HepG2 (cell line): ENCODE measurements around the gene INSIG1. TPM values are rescaled to one million over a fixed set of nuclear protein-coding genes. Genes with fewer than 3 reads are reported as not detected.

ENCODE experiments used
- ATAC-seq: fragments of 200-7000 bp; cut with Tn5 transposase; 3 replicates; pipeline ENCODE4 v1.9.1; 2020; ENCODE audit warnings: mild to moderate bottlenecking, moderate library complexity
- BruUV-seq: library from RNA; stranded (reverse); fragments of 400-500 nt; replicated peaks from 2 replicates; lab custom pipeline; 2021; lab: Mats Ljungman, UMichigan
- CTCF ChIA-PET: fragments of 300-600 bp; formaldehyde crosslinking; extraction: SDS; loops from one replicate; lab custom pipeline; 2021; ENCODE audit warnings: low total read pairs, inconsistent platforms, low intra/inter-chr PET ratio; lab: Yijun Ruan, JAX
- POLR2A ChIA-PET: fragments of 350-600 bp; sonication (Branson Sonifier 250); formaldehyde crosslinking; loops from one replicate; lab custom pipeline; 2020; ENCODE audit warnings: antibody characterized with exemption, inconsistent platforms; lab: Yijun Ruan, JAX
- DNase-seq: peaks from one replicate; pipeline ENCODE4 v3.0.0-alpha.2; 2015; ENCODE audit warnings: low spot score
- FAIRE-seq: peaks from 3 replicates; lab custom pipeline; 2011; peaks lifted over from hg19 to GRCh38; lab: Jason Lieb, UNC
- H2AFZ ChIP-seq: one replicate; pipeline ENCODE4 v1.6.1; 2011; ENCODE audit warnings: low read length, inconsistent platforms
- H3K27ac ChIP-seq: fragments of 300-600 bp; 3 replicates; pipeline ENCODE4 v1.8.0; 2011; ENCODE audit warnings: mixed run types, mild to moderate bottlenecking, mixed read lengths, low read length, inconsistent platforms; ENCODE audit not compliant: insufficient read depth; ENCODE audit errors: extremely low read length
- H3K27me3 ChIP-seq, 2 experiments: fragments of 200-600 bp in 1 of 2; 2 replicates in 1 of 2; 3 replicates in 1 of 2; pipeline versions ENCODE4 v1.6.0 to v1.8.0; 2011; ENCODE audit warnings: low read length in 2 of 2, mild to moderate bottlenecking in 2 of 2, moderate library complexity in 2 of 2, inconsistent platforms in 1 of 2; ENCODE audit not compliant: insufficient read depth in 2 of 2, control insufficient read depth in 1 of 2
- H3K36me3 ChIP-seq, 2 experiments: fragments of 200-600 bp in 1 of 2; replicated peaks in 1 of 2; 2 replicates in 1 of 2; 3 replicates in 1 of 2; pipeline versions ENCODE4 v1.5.1 to v1.8.0; 2011; ENCODE audit warnings: low read length in 2 of 2, inconsistent platforms in 1 of 2; ENCODE audit not compliant: insufficient read depth in 2 of 2, control insufficient read depth in 1 of 2
- H3K4me1 ChIP-seq: 2 replicates; pipeline ENCODE4 v1.5.1; 2012; ENCODE audit warnings: low read length, inconsistent platforms; ENCODE audit not compliant: insufficient read depth
- H3K4me2 ChIP-seq: 2 replicates; pipeline ENCODE4 v1.6.0; 2011; ENCODE audit warnings: low read depth, low read length, inconsistent platforms
- H3K4me3 ChIP-seq, 3 experiments: fragments of 200-600 bp in 1 of 3; sonication (generic), shearing (Covaris generic) in 1 of 3; replicated peaks in 1 of 3; 2 replicates each; pipeline ENCODE4 v1.5.1; 2011 to 2016; ENCODE audit warnings: low read length in 3 of 3, inconsistent platforms in 2 of 3, low read depth in 2 of 3, mild to moderate bottlenecking in 2 of 3, control low read depth in 1 of 3, mixed read lengths in 1 of 3; ENCODE audit not compliant: insufficient read depth in 1 of 3
- H3K79me2 ChIP-seq: one replicate; pipeline ENCODE4 v1.6.1; 2011; ENCODE audit warnings: low read length, inconsistent platforms; ENCODE audit not compliant: insufficient read depth
- H3K9ac ChIP-seq: 2 replicates; pipeline ENCODE4 v1.6.0; 2011; ENCODE audit warnings: mild to moderate bottlenecking, low read depth, low read length, inconsistent platforms; ENCODE audit not compliant: insufficient read depth
- H3K9me3 ChIP-seq: 2 replicates; pipeline ENCODE4 v1.5.1; 2012; ENCODE audit warnings: mild to moderate bottlenecking, low read length
- H4K20me1 ChIP-seq: 2 replicates; pipeline ENCODE4 v1.6.0; 2011; ENCODE audit warnings: inconsistent platforms, mild to moderate bottlenecking, low read length, moderate library complexity; ENCODE audit not compliant: insufficient read depth
- ARNTL ChIP-seq: sonication (generic); formaldehyde crosslinking; IDR thresholded peaks from 2 replicates; pipeline ENCODE4 v1.4.0; 2020; ENCODE audit warnings: mild to moderate bottlenecking, missing genetic modification reagents
- BHLHE40 ChIP-seq: IDR thresholded peaks from 2 replicates; pipeline ENCODE4 v1.6.1; 2011; ENCODE audit warnings: low read length, improper control_type of control experiment
- CEBPB ChIP-seq: IDR thresholded peaks from 2 replicates; pipeline ENCODE4 v1.6.1; 2011; ENCODE audit warnings: low read depth, low read length, improper control_type of control experiment, borderline replicate concordance
- CEBPG ChIP-seq: IDR thresholded peaks from 2 replicates; pipeline ENCODE4 v1.6.1; 2016
- CREB1 ChIP-seq, 2 experiments: fragments of 450-650 bp in 1 of 2; IDR thresholded peaks; 2 replicates each; pipeline ENCODE4 v1.6.1; 2016 to 2017; ENCODE audit warnings: control low read depth in 1 of 2, mild to moderate bottlenecking in 1 of 2, missing compliant biosample characterization in 1 of 2, missing genetic modification characterization in 1 of 2
- FOXP1 ChIP-seq, 2 experiments: fragments of 450-650 bp in 1 of 2; IDR thresholded peaks; 2 replicates each; pipeline ENCODE4 v1.6.1; 2017 to 2018; ENCODE audit warnings: antibody characterized with exemption in 1 of 2
- HNF4A ChIP-seq: sonication (generic); formaldehyde crosslinking; IDR thresholded peaks from 2 replicates; pipeline ENCODE4 v1.4.0; 2020; ENCODE audit warnings: missing genetic modification reagents
- MAFF ChIP-seq: IDR thresholded peaks from 2 replicates; pipeline ENCODE4 v1.6.1; 2011; ENCODE audit warnings: low read depth, low read length, improper control_type of control experiment
- NFE2L2 ChIP-seq: fragments of 150-350 bp; IDR thresholded peaks from 2 replicates; pipeline ENCODE4 v1.6.1; 2014; ENCODE audit warnings: low read length
- NFYC ChIP-seq: IDR thresholded peaks from 2 replicates; pipeline ENCODE4 v1.6.1; 2016; ENCODE audit warnings: missing genetic modification reagents, missing compliant biosample characterization
- RARA ChIP-seq: IDR thresholded peaks from 2 replicates; pipeline ENCODE4 v1.6.1; 2016; ENCODE audit warnings: missing genetic modification reagents, missing compliant biosample characterization
- SMAD1 ChIP-seq: sonication (generic); formaldehyde crosslinking; IDR thresholded peaks from 2 replicates; pipeline ENCODE4 v1.4.0; 2020; ENCODE audit warnings: missing genetic modification reagents, low read depth, mild to moderate bottlenecking, borderline replicate concordance
- SOX6 ChIP-seq, 2 experiments: fragments of 450-650 bp in 1 of 2; sonication (generic) in 1 of 2; formaldehyde crosslinking in 1 of 2; IDR thresholded peaks; 2 replicates each; pipeline versions ENCODE4 v1.4.0 to v1.6.1; 2017 to 2020; ENCODE audit warnings: antibody characterized with exemption in 1 of 2, mild to moderate bottlenecking in 1 of 2, missing genetic modification reagents in 1 of 2
- SRSF4 ChIP-seq: fragments of 200-400 bp; formaldehyde crosslinking; IDR thresholded peaks from one replicate; pipeline ENCODE4 v1.6.1; 2018; ENCODE audit warnings: mild to moderate bottlenecking, low read depth, low read length, moderate library complexity; ENCODE audit not compliant: poor library complexity, severe bottlenecking
- USF2 ChIP-seq, 2 experiments: sonication (generic) in 1 of 2; formaldehyde crosslinking in 1 of 2; IDR thresholded peaks; 2 replicates each; pipeline versions ENCODE4 v1.5.1 to v1.6.1; 2011 to 2020; ENCODE audit warnings: borderline replicate concordance in 1 of 2, low read depth in 1 of 2, low read length in 1 of 2, mild to moderate bottlenecking in 1 of 2, missing genetic modification reagents in 1 of 2, moderate library complexity in 1 of 2
- ZBTB7B ChIP-seq: sonication (generic); formaldehyde crosslinking; IDR thresholded peaks from 2 replicates; pipeline ENCODE4 v1.4.0; 2020; ENCODE audit warnings: missing genetic modification reagents
- ZNF510 ChIP-seq: sonication (generic); formaldehyde crosslinking; IDR thresholded peaks from 2 replicates; pipeline ENCODE4 v1.4.0; 2020; ENCODE audit warnings: low read depth, mild to moderate bottlenecking, missing genetic modification reagents
- WGBS: methylation state at CpG from one replicate; pipeline ENCODE4 v1.1.6; 2017; ENCODE audit warnings: low lambda C conversion rate; 5-methylcytosine and 5-hydroxymethylcytosine counted together
- in situ Hi-C: cut with HindIII; loops from 2 replicates; pipeline ENCODE4 v1.10.0; 2017; ENCODE audit warnings: low pct_unique_long_range_greater_than_20kb; ENCODE audit not compliant: extremely low pct_ligation_motif_present
- intact Hi-C: fragments of 100-400 bp; cut with micrococcal nuclease; formaldehyde crosslinking; loops from one replicate; pipeline ENCODE4 v1.10.0; 2022; ENCODE audit not compliant: unreplicated experiment
- polyA plus RNA-seq, 8 experiments: library from polyadenylated mRNA; depleted of rRNA in 3 of 8; stranded (reverse) in 7 of 8; unstranded in 1 of 8; fragments of >200 nt; fragmentation: Illumina TruSeq in 4 of 8; extraction: Trizol in 4 of 8; gene quantifications; 2 replicates each; pipeline versions ENCODE4 v1.2.1 to v1.2.3, GENCODE V29; 2011 to 2016; ENCODE audit warnings: low read depth in 4 of 8, missing spikeins in 1 of 8, mixed read lengths in 1 of 8; ENCODE audit not compliant: insufficient read depth in 1 of 8
- total RNA-seq, 5 experiments: library from RNA; depleted of rRNA; stranded (reverse); fragments of >200 nt; fragmentation: Illumina TruSeq; extraction: Trizol; gene quantifications; 2 replicates each; pipeline ENCODE4 v1.2.3, GENCODE V29; 2016; ENCODE audit warnings: low read depth in 1 of 5
- TF ChIP-seq, protein P1 (sequence below): IDR thresholded peaks from 2 replicates; pipeline ENCODE4 v1.6.1; 2016; ENCODE audit warnings: low read depth, borderline replicate concordance
- TF ChIP-seq, protein P2 (sequence below): sonication (generic); formaldehyde crosslinking; IDR thresholded peaks from 2 replicates; pipeline ENCODE4 v1.4.0; 2020; ENCODE audit warnings: mild to moderate bottlenecking, missing genetic modification reagents
- TF ChIP-seq, protein P3 (sequence below): sonication (generic); formaldehyde crosslinking; IDR thresholded peaks from 2 replicates; pipeline ENCODE4 v1.4.0; 2020; ENCODE audit warnings: missing genetic modification reagents

INSIG1 gene
- total and polyA plus RNA-seq, 2 of the 13 experiments (the other 11 are each of a cell fraction or from before 2014, with no cell fraction given) = 0.07 to 0.11 TPM

DNA sequence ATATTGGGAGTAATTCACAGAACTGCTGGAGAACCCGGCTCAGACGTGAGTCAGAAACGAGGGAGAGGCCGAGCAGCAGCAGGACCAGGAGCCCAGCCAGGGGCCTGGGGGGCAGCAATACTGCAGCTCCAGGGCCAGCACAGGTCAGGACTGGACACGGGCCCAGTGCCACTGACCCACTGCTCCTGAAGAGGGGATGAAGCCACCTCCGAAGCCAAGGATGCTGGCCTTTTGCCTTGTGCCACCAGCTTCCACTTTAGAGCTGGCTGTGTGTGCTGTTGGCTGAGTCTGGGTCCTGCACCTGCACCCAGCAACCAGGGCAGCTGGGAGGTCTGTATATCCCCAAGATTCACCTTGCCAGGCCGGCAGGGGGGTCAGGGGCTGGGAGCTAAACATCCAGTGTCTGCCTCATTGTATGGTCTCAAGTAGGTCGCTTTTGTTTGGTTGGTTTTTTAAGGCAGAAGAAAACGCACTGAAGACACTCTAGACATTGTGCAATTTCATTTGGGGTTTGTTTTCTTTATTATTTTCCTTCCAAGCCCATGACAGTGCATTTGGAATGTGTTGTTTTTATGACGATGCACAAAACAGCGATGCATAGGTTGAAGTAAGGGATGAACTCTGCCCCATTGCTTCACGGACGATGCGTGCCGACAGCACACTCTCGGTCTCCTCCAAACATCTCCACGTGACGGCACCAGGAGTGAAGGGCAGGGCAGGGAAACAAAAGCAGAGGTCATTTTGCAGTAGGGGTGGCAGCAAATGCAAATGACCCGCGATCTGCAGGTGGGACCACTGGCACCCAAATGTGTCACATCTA, 27.7 kb upstream of the INSIG1 start:
- 11% methylated on average over 19 of the region's 20 CpGs for WGBS
- in situ Hi-C loops (no loop called here), intact Hi-C loops (no loop called here)
- H3K9ac ChIP-seq = no peak overlapping the region
- peak; percentile 51 for DNase-seq
- FAIRE-seq = no peak
- peak; percentile 79 for ATAC-seq
- 0 out of 2 replicates have a peak, but pooled peaks cover 9% of the 10 kb centered on the region for H3K4me1 ChIP-seq
- no TSS peak for BruUV-seq
- H2AFZ ChIP-seq = no peak overlapping the region
- H4K20me1 ChIP-seq = no peaks in the 10 kb centered on the region
- no peak overlapping the region for H3K27ac ChIP-seq
- no peaks in the 10 kb centered on the region for H3K9me3 ChIP-seq
- ChIA-PET CTCF (no interaction called here), POLR2A (no interaction called here)
- no peaks in the 10 kb centered on the region for H3K79me2 ChIP-seq
- no peak overlapping the region; the same call in 1 of the 2 replicates for H3K4me2 ChIP-seq
- no peak overlapping the region for H3K4me3 ChIP-seq
- no peaks in the 10 kb centered on the region for H3K36me3 ChIP-seq
- peaks cover 0 to 28% of the 10 kb centered on the region in 2 experiments; a peak in 3 of 5 replicates for H3K27me3 ChIP-seq
- TF ChIP-seq CEBPG (CRISPR knock-in tag) (peak; percentile 19; the same call in 1 of the 2 replicates), FOXP1 (IDR thresholded peaks at IDR 0.05) (no peak), FOXP1 (CRISPR knock-in tag; IDR thresholded peaks at IDR 0.05) (peak; percentile 20; the same call in 1 of the 2 replicates), SOX6 (IDR thresholded peaks at IDR 0.05) (no peak), SOX6 (CRISPR knock-in tag; IDR thresholded peaks at IDR 0.05) (peak; percentile 43), ZBTB7B (CRISPR knock-in tag) (no peak), ARNTL (CRISPR knock-in tag) (peak; percentile 69), MAFF (peak; percentile 54; the same call in 1 of the 2 replicates), SMAD1 (CRISPR knock-in tag) (no peak), HNF4A (CRISPR knock-in tag) (peak; percentile 51), RARA (peak; percentile 81), SRSF4 (no peak), USF2 (IDR thresholded peaks at IDR 0.05; ENCODE audit: low read depth, low read length) (peak; percentile 59), USF2 (CRISPR knock-in tag; IDR thresholded peaks at IDR 0.05; ENCODE audit: borderline replicate concordance) (no peak), BHLHE40 (peak; percentile 94), CREB1 (IDR thresholded peaks at IDR 0.05) (0 out of 2 replicates have a peak, but pooled peaks have one; percentile 58), CREB1 (CRISPR knock-in tag; IDR thresholded peaks at IDR 0.05) (no peak), NFE2L2 (peak; percentile 46; the same call in 1 of the 2 replicates), NFYC (CRISPR knock-in tag) (no peak), ZNF510 (CRISPR knock-in tag) (no peak), CEBPB (peak; percentile 67)
- TF ChIP-seq, protein P1, sequence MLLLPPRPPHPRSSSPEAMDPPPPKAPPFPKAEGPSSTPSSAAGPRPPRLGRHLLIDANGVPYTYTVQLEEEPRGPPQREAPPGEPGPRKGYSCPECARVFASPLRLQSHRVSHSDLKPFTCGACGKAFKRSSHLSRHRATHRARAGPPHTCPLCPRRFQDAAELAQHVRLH (CRISPR knock-in tag) = no peak
- TF ChIP-seq, protein P2, sequence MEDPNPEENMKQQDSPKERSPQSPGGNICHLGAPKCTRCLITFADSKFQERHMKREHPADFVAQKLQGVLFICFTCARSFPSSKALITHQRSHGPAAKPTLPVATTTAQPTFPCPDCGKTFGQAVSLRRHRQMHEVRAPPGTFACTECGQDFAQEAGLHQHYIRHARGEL (CRISPR knock-in tag) = no peak
- TF ChIP-seq, protein P3, sequence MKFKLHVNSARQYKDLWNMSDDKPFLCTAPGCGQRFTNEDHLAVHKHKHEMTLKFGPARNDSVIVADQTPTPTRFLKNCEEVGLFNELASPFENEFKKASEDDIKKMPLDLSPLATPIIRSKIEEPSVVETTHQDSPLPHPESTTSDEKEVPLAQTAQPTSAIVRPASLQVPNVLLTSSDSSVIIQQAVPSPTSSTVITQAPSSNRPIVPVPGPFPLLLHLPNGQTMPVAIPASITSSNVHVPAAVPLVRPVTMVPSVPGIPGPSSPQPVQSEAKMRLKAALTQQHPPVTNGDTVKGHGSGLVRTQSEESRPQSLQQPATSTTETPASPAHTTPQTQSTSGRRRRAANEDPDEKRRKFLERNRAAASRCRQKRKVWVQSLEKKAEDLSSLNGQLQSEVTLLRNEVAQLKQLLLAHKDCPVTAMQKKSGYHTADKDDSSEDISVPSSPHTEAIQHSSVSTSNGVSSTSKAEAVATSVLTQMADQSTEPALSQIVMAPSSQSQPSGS (CRISPR knock-in tag) = no peak
